ENCODE measurements around the gene WDFY2.

DNA sequence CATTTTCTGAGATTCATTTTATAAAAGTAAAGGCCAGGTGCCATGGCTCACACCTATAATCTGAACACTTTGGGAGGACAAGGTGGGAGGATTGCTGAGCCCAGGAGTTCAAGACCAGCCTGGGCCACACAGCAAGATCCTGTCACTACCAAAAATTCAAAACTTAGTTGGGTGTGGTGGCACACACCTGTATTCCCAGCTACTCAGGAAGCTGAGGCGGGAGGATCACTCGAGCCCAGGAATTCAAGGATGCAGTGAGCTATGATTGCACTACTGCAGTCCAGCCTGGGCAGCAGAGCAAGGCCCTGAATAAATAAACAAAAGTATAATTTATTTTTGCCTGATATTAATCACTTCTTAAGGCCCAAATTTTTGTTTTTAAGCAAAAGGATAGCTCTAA, 179.2 kb downstream of the WDFY2 start:
- TF ChIP-seq CREB1 (IDR thresholded peaks at IDR 0.05; ENCODE audit: low read depth) (no peak), FOXM1 (IDR thresholded peaks at IDR 0.05; ENCODE audit: low read depth, low read length) (no peak), BRCA1 (IDR thresholded peaks at IDR 0.05; ENCODE audit: low read depth, low read length) (no peak), SREBF1 (IDR thresholded peaks at IDR 0.05; ENCODE audit: low read length) (no peak), YY1 (IDR thresholded peaks at IDR 0.05; ENCODE audit: low read depth, low read length) (no peak)
- TF ChIP-seq, protein P1, sequence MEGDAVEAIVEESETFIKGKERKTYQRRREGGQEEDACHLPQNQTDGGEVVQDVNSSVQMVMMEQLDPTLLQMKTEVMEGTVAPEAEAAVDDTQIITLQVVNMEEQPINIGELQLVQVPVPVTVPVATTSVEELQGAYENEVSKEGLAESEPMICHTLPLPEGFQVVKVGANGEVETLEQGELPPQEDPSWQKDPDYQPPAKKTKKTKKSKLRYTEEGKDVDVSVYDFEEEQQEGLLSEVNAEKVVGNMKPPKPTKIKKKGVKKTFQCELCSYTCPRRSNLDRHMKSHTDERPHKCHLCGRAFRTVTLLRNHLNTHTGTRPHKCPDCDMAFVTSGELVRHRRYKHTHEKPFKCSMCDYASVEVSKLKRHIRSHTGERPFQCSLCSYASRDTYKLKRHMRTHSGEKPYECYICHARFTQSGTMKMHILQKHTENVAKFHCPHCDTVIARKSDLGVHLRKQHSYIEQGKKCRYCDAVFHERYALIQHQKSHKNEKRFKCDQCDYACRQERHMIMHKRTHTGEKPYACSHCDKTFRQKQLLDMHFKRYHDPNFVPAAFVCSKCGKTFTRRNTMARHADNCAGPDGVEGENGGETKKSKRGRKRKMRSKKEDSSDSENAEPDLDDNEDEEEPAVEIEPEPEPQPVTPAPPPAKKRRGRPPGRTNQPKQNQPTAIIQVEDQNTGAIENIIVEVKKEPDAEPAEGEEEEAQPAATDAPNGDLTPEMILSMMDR (IDR thresholded peaks at IDR 0.05 in 2 of 3, conservative IDR thresholded peaks at IDR 0.05 in 1 of 3; ENCODE audit: control insufficient read depth in 2 of 3, extremely low read depth in 1 of 3, insufficient read depth in 1 of 3, low read depth in 3 of 3, low read length in 3 of 3), result no peak

All from GM12878 (cell line).